T1000 (cell line): ENCODE measurements around the gene AQP3.
"Not testable (repeated sequence)": the region's sequence is repeated elsewhere in the genome, so short reads cannot be mapped to it uniquely, and the experiment has no call there.

Experiments
- DNase-seq: peaks from one replicate; lab custom pipeline; 2025; ENCODE audit warnings: mixed read lengths; lab: John Stamatoyannopoulos, UW

The AQP3 gene

DNA sequence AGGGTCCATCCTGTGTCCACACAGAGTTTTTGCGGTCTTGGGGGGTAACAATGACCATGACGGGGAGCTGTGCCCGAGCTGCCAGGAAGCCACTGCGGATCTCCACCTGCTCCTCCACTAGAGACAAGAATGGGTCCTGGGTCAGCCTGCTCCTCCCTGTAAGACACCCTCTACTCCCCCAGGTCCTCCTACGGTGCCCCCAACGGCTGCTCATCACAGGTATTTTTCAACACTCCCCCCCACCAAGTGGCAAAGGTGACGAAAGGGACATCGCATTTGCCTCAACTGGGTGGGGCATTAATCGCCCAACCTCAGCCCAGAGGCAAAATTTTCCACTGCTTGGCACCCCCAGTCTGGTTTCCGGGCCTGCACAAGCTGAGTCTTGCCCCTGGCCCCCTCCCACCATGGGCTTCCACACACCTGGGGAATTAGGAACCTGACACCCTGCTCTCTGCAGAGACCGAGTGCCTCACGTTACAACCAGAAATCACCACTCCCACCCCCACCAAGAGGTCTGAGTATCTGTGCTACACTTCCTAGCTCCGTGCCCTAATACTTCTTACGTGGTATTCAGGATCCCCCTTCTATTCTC, 16.7 kb upstream of the AQP3 start:
- no peak for DNase-seq

DNA sequence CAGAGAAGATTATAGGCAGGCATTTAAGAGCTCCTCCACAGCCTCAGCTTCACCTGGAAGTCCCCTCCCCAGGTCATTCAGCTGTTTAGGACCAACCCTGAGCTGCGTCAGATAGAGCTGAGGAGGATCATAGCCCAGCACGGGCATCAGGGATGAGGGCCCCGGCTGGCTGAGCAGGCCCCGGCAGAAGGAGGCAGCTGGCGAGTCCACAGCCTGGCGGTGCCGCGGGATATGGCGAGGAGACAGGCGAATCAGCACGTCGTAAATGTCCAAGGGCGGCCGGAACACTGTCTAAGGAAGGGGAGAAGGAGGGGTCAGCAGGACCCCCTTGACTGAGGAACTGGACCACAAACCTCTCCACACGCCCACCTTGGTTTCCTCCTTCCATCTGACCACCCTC, 15.8 kb upstream of the AQP3 start:
- no peak for DNase-seq

DNA sequence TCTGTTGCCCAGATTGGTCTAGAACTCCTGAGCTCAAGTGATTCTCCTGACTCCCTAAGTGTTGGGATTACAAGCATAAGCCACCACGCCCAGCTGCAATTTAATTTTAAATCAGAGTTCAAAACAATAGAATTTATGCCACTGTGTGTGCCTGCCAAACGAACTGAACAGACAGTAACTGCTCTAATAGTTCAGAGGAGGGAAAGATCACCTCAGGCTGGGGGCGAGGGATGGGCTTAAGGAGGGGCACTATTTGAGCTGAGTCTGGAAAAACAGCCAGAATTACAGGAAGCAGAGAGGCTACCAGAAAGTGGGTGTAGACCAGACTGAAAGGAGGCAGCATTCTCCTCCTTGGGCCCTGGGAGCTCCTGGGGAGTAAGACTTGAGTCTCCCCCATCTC, 14.1 kb upstream of the AQP3 start:
- DNase-seq, result no peak

GRCh38 chr9:33460854-33461253, 13.5 kb upstream of the AQP3 start:
- no peak for DNase-seq

GRCh38 chr9:33459115-33459514, 11.7 kb upstream of the AQP3 start:
- no peak for DNase-seq

DNA sequence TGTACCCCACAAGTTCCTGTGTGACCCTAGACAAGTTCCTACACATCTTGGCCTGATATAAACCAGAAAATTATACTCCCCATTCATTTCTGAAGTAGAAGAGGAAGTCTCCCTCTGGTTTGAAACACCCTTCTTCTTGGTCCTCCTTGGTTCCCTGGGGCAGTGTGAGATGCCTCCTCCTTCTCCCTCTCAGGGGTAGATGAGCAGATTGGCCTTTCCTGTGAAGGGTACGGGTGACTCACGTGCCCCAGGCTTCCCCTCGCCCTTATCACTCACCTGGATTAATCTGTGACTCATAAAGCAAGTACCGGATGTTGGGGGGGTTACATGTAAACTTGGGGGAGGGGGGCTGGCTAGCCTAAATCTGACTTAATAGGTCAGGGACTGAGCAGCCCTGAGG, 11.1 kb upstream of the AQP3 start:
- no peak for DNase-seq

DNA sequence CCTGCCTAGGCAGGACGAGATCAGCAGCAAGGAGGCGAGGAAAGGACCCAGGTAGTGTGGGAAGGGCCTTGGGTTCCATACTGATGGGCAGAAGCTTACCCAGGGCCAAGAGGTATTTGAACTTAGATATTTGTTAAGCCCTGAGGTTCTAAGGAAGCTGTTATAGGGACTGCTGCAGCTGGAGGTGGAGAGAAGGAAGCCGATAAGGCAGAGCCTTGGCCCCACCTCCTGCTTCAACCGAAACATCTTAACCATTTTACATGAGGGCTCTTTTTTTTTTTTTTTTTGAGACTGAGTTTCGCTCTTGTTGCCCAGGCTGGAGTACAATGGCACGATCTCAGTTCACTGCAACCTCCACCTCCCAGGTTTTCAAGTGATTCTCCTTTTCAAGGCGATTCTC, 8.6 kb upstream of the AQP3 start:
- no peak for DNase-seq

GRCh38 chr9:33455456-33455855, 8.1 kb upstream of the AQP3 start:
- DNase-seq, result not testable (repeated sequence)

- not testable (repeated sequence) for DNase-seq
Measured at GRCh38 chr9:33454661-33455026, 7.3 kb upstream of the AQP3 start.

- no peak for DNase-seq
Measured at GRCh38 chr9:33453999-33454660, 6.7 kb upstream of the AQP3 start.

GRCh38 chr9:33453286-33453860, 6.0 kb upstream of the AQP3 start:
- no peak for DNase-seq

- DNase-seq, result peak; percentile 10
Measured at GRCh38 chr9:33452828-33453271, 5.5 kb upstream of the AQP3 start.

DNA sequence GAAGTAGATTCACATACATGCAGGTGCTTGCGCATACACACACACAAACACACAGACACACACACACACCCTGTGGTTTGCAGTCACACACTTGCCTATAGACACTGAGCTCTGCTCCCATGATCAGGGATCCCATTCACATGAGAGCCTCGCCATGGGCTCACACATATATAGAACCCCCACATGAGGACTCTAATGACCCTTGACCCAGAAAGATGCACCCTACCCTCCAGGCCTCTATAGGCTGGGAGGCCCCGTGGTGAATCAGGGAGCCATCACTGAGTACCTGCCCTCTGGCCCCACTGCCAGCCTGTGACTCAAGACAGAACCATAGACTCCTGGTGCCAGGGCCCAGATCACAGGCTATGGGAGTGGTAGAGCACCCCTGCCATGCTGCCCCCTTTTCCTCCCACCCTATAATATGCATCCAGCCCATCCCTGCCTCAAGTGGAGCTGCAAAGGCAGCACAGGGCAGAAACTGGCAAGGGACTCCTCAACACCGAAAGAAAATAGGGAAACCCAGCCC, 3.3 kb upstream of the AQP3 start:
- no peak for DNase-seq

GRCh38 chr9:33449715-33450114, 2.3 kb upstream of the AQP3 start:
- no peak for DNase-seq

DNA sequence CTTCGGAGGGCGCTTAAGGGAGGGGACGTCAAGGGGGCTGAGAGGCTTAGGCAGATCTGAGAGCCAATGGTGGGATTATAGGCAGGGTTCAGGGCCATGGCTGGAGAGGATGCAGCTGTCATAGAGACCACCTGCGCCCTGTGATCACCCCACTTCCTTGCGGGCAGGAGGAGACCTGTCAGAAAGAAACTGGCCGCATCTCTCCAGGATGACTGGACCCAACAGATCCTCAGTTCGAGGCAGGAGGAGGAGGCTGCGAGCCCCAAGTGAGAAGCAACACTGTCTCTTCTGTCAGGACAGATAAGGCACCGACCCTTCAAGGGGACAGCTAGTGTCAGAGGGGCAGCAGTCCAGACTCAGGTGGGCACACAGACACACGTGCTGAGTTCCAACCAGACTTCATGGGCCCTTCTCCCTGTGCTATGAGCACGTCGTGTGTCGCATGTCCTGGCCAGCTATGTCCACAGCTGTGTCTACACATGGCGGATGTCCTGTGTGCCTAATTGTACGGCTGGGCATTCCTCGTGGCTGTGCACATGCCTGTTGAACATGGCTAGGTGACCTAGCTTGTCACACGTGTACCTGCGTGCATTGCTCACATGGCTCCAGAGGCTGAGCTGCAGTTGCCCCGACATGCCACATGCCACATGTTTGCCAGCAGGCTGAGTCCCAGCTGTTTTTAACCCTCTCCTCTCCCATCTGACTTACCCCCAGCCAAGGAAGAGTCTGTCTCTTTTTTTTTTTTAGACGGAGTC, 583 bp upstream of the AQP3 start:
- no peak for DNase-seq

DNA sequence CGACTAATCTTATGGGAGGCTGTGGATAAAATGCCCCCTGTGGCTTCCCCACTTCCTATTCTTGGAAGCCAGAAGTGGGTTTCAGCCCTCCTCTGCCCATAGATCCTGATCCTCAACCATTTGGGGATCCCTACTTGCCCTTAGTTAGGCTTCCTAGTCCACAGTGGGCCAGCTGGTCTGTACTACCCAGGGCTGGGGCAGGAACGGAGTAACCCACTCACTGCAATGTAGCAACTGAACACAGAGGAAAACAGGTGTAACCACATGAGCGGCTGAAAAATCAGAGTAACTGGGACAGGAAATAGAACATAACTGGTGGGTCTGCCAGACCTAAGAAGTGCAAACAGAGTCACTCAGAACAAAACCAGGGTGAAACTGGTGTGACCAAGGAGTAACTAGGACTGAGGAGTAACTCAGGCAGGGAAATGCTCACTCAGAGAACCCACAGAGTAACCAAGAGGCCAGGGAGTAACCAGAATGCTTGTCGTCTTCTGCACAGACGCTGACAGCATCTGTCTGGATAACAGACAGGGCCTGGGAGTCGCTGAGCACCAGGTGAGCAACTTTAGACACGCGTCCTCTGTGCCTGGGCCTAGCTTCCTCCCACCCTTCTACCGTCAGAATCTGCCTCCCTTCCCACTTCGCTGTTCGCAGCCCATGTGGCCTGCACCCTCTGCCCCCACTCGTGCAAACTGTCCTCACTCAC, 1.0 kb downstream of the AQP3 start:
- no peak for DNase-seq

- DNase-seq, result no peak
Measured at GRCh38 chr9:33445389-33446239, 1.8 kb downstream of the AQP3 start.

GRCh38 chr9:33443464-33444154, 3.8 kb downstream of the AQP3 start:
- no peak for DNase-seq

DNA sequence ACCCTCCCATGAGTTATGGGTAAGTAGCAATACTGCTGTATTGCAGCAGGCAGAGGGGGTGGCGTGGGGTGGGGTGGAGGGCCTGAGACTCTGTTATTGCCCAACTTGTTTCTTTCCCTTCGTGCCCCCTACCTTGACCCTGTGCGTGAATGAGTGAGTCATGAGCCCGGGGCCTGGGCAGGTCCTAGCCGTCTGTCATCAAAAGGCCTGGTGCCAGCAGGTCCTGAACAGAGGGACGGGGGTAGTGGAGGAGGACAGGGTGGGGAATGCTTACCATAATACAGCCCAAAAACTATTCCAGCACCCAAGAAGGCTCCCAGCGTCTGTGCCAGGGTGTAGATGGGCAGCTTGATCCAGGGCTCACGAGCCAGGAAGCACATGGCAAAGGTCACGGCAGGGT, 4.3 kb downstream of the AQP3 start:
- peak; percentile 5 for DNase-seq

DNA sequence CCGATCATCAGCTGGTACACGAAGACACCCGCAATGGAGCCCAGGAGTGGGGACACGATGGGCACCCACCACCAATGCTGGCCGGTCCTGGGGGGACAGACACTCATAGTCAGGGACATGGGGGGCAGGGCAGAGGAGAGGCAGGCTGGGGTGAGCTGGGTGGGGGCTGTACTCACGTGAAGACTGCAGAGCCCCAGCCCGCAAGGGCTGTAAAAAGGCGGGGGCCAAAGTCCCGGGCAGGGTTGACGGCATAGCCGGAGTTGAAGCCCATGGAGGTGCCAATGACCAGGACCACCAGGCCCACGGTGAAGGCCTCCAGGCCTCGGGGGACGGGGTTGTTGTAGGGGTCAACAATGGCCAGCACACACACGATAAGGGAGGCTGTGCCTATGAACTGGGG, 5.3 kb downstream of the AQP3 start:
- DNase-seq, result no peak

GRCh38 chr9:33440609-33441008, 6.8 kb downstream of the AQP3 start:
- no peak for DNase-seq
